GM12878 (cell line): Measurements from ENCODE around the gene HLA-G. TPM values are rescaled to one million over a fixed set of nuclear protein-coding genes. Genes with fewer than 3 reads are reported as not detected.

Experiments used
- ATAC-seq: fragments of 200-7000 bp; cut with Tn5 transposase; 3 replicates; pipeline ENCODE4 v1.9.1; 2020; ENCODE audit warnings: mild to moderate bottlenecking, moderate library complexity
- BruUV-seq: library from RNA; stranded (reverse); fragments of 400-500 nt; replicated peaks from 2 replicates; lab custom pipeline; 2021; lab: Mats Ljungman, UMichigan
- CTCF ChIA-PET: fragments of 300-600 bp; sonication (Branson Sonifier 250); formaldehyde crosslinking; extraction: SDS; loops from one replicate; lab custom pipeline; 2021; ENCODE audit warnings: inconsistent platforms; lab: Yijun Ruan, JAX
- POLR2A ChIA-PET: fragments of 350-600 bp; formaldehyde crosslinking; extraction: SDS; loops from one replicate; lab custom pipeline; 2021; ENCODE audit warnings: inconsistent platforms; lab: Charles Lee
- RAD21 ChIA-PET: fragments of 300-600 bp; sonication (Branson Sonifier 250); formaldehyde crosslinking; loops from one replicate; lab custom pipeline; 2023; ENCODE audit warnings: antibody characterized with exemption; ENCODE audit not compliant: unreplicated experiment; lab: Charles Lee
- SMC1A ChIA-PET: fragments of 300-600 bp; sonication (Branson Sonifier 250); formaldehyde crosslinking; loops from one replicate; lab custom pipeline; 2023; ENCODE audit not compliant: unreplicated experiment, uncharacterized antibody; lab: Charles Lee
- DNase-seq: peaks from one replicate; pipeline ENCODE4 v3.0.0-alpha.2; 2011; ENCODE audit warnings: low read depth, low spot score
- FAIRE-seq: peaks from 3 replicates; lab custom pipeline; 2011; peaks lifted over from hg19 to GRCh38; lab: Jason Lieb, UNC
- H2AFZ ChIP-seq: 2 replicates; pipeline ENCODE4 v1.6.0; 2011; ENCODE audit warnings: low read depth, low read length, control low read depth; ENCODE audit not compliant: control insufficient read depth
- H3K27ac ChIP-seq: 2 replicates; pipeline ENCODE4 v1.5.1; 2011; ENCODE audit warnings: control low read depth; ENCODE audit not compliant: control insufficient read depth, insufficient read depth
- H3K27me3 ChIP-seq, 2 experiments: replicated peaks in 1 of 2; 2 replicates each; pipeline versions ENCODE4 v1.6.0 to v1.6.1; 2011; ENCODE audit warnings: low read length in 1 of 2; ENCODE audit not compliant: control insufficient read depth in 2 of 2, insufficient read depth in 2 of 2
- H3K36me3 ChIP-seq, 2 experiments: 2 replicates each; pipeline ENCODE4 v1.5.1; 2011; ENCODE audit warnings: low read length in 1 of 2; ENCODE audit not compliant: control insufficient read depth in 2 of 2, insufficient read depth in 2 of 2
- H3K4me1 ChIP-seq: 2 replicates; pipeline ENCODE4 v1.6.1; 2011; ENCODE audit warnings: mild to moderate bottlenecking, low read length, moderate library complexity, mixed read lengths; ENCODE audit not compliant: control insufficient read depth, insufficient read depth
- H3K4me2 ChIP-seq: 2 replicates; pipeline ENCODE4 v1.6.0; 2011; ENCODE audit warnings: control low read depth; ENCODE audit not compliant: control insufficient read depth, insufficient read depth
- H3K4me3 ChIP-seq: fragments of 200-600 bp; sonication (generic); 2 replicates; pipeline ENCODE4 v1.5.1; 2016
- H3K79me2 ChIP-seq: 2 replicates; pipeline ENCODE4 v1.6.0; 2011; ENCODE audit warnings: low read length; ENCODE audit not compliant: control insufficient read depth, insufficient read depth
- H3K9ac ChIP-seq: 2 replicates; pipeline ENCODE4 v1.8.0; 2011; ENCODE audit warnings: low read length, control low read depth, mixed read lengths; ENCODE audit not compliant: control insufficient read depth, insufficient read depth
- H3K9me3 ChIP-seq: replicated peaks from 3 replicates; pipeline ENCODE4 v1.5.1; 2011; ENCODE audit warnings: mild to moderate bottlenecking, low read length; ENCODE audit not compliant: control insufficient read depth, insufficient read depth
- H4K20me1 ChIP-seq: 2 replicates; pipeline ENCODE4 v1.6.0; 2011; ENCODE audit not compliant: control insufficient read depth, insufficient read depth
- ASH2L ChIP-seq: fragments of 300-600, 200-600 bp; sonication (generic); IDR thresholded peaks from 2 replicates; pipeline ENCODE4 v1.6.1; 2017; ENCODE audit warnings: low read depth, mild to moderate bottlenecking, borderline replicate concordance
- E4F1 ChIP-seq: fragments of 450-650 bp; IDR thresholded peaks from 2 replicates; pipeline ENCODE4 v1.6.1; 2018; ENCODE audit warnings: borderline replicate concordance, mild to moderate bottlenecking; ENCODE audit not compliant: partially characterized antibody
- MYB ChIP-seq: fragments of 150-350 bp; IDR thresholded peaks from 2 replicates; pipeline ENCODE4 v1.6.1; 2014; ENCODE audit warnings: mild to moderate bottlenecking, low read depth, low read length, borderline replicate concordance
- NR2C1 ChIP-seq: fragments of 450-650 bp; IDR thresholded peaks from 2 replicates; pipeline ENCODE4 v1.6.1; 2017; ENCODE audit warnings: antibody characterized with exemption, mild to moderate bottlenecking, moderate library complexity
- PAX5 ChIP-seq: IDR thresholded peaks from 2 replicates; pipeline ENCODE4 v1.6.1; 2011; ENCODE audit warnings: low read depth, low read length, borderline replicate concordance
- PBX3 ChIP-seq: IDR thresholded peaks from 2 replicates; pipeline ENCODE4 v1.6.1; 2011; ENCODE audit warnings: mild to moderate bottlenecking, low read depth, low read length, moderate library complexity; ENCODE audit not compliant: insufficient replicate concordance
- PRDM15 ChIP-seq: fragments of 450-650 bp; formaldehyde crosslinking; IDR thresholded peaks from 2 replicates; pipeline ENCODE4 v1.4.0; 2020; ENCODE audit warnings: mild to moderate bottlenecking, moderate library complexity
- RBBP5 ChIP-seq: fragments of 200-600 bp; sonication (generic); conservative IDR thresholded peaks from 2 replicates; pipeline ENCODE4 v1.6.1; 2016
- TCF3 ChIP-seq: IDR thresholded peaks from 2 replicates; pipeline ENCODE4 v1.6.1; 2012; ENCODE audit warnings: low read depth, mild to moderate bottlenecking, low read length, borderline replicate concordance; ENCODE audit not compliant: insufficient read depth
- ZBTB40 ChIP-seq: fragments of 450-650 bp; IDR thresholded peaks from 2 replicates; pipeline ENCODE4 v1.6.1; 2016; ENCODE audit warnings: mild to moderate bottlenecking, moderate library complexity, borderline replicate concordance
- ZNF622 ChIP-seq: fragments of 450-650 bp; IDR thresholded peaks from 2 replicates; pipeline ENCODE4 v1.6.1; 2017; ENCODE audit warnings: mild to moderate bottlenecking, inconsistent platforms
- in situ Hi-C: fragments of 300-500 bp; cut with MboI; formaldehyde crosslinking; loops from 9 replicates; pipeline ENCODE4 v1.14.3; 2018; ENCODE audit warnings: mixed read lengths
- intact Hi-C: fragments of 100-400 bp; cut with micrococcal nuclease; formaldehyde crosslinking; loops from one replicate; pipeline ENCODE4 v1.14.2; 2022; ENCODE audit not compliant: unreplicated experiment
- polyA plus RNA-seq, 11 experiments: library from polyadenylated mRNA; depleted of rRNA in 4 of 11; unstranded in 6 of 11; stranded (reverse) in 5 of 11; fragments of >200 nt; fragmentation: Nextera tagmentation in 4 of 11; fragmentation: Illumina TruSeq in 1 of 11; extraction: Ambion mirVana in 4 of 11; extraction: Trizol in 1 of 11; gene quantifications; 1 replicate in 1 of 11; 2 replicates in 10 of 11; pipeline versions ENCODE4 v1.2.1 to v1.2.3, GENCODE V29; 2011 to 2016; ENCODE audit warnings: inconsistent platforms in 2 of 11, missing spikeins in 2 of 11, low read depth in 1 of 11
- total RNA-seq, 4 experiments: library from RNA; depleted of rRNA in 3 of 4; stranded (reverse); fragments of >200 nt in 3 of 4; fragmentation: Illumina TruSeq in 1 of 4; extraction: Trizol in 1 of 4; gene quantifications; 2 replicates each; pipeline versions ENCODE4 v1.2.1 to v1.2.3, GENCODE V29; 2013 to 2021

Gene HLA-G
- total and polyA plus RNA-seq, 10 of the 15 experiments (the other 5 are each of a cell fraction or from before 2014, with no cell fraction given): 0.10 to 2.9 (median 1.3) TPM; not detected in 5

GRCh38 chr6:29809249-29809648 is 18.4 kb upstream of the HLA-G start:
- SMC1A ChIA-PET: interaction anchor here (1.8 kb wide), 1 partner anchor 71 kb away, joined by 4 read pairs; no protein-coding TSS in a partner anchor
- TF ChIP-seq ZBTB40: no peak
- TF ChIP-seq NR2C1: no peak
- TF ChIP-seq ZNF622: no peak
- no peak for TF ChIP-seq MYB
- no peak for TF ChIP-seq E4F1
- no peak for TF ChIP-seq ASH2L
- no peak for TF ChIP-seq PRDM15 (CRISPR knock-in tag)
- TF ChIP-seq RBBP5: no peak
- TF ChIP-seq PAX5: no peak
- TF ChIP-seq TCF3: no peak
- TF ChIP-seq PBX3: no peak
- BruUV-seq: no TSS peak
- Histone ChIP-seq H3K27me3 (no peaks in the 10 kb centered on the region; a peak in 1 of 4 replicates), H3K79me2 (no peaks in the 10 kb centered on the region), H3K4me2 (no peak overlapping the region), H3K27ac (no peak overlapping the region), H3K4me1 (no peaks in the 10 kb centered on the region), H3K36me3 (no peaks in the 10 kb centered on the region), H2AFZ (no peak overlapping the region), H3K4me3 (no peak overlapping the region), H3K9ac (no peak overlapping the region), H4K20me1 (no peaks in the 10 kb centered on the region), H3K9me3 (no peaks in the 10 kb centered on the region)
- intact Hi-C loops: no loop called here
- FAIRE-seq: no peak
- CTCF ChIA-PET: interaction anchor here (1.0 to 1.6 kb wide), 2 partner anchors 101 to 159 kb away, joined by 4 read pairs; no protein-coding TSS in a partner anchor
- RAD21 ChIA-PET: no interaction called here
- ATAC-seq: no peak
- DNase-seq: no peak
- in situ Hi-C loops: no loop called here
- POLR2A ChIA-PET: no interaction called here
